ENCODE results near the gene SCGB3A1. TPM values are rescaled to one million over a fixed set of nuclear protein-coding genes. Genes with fewer than 3 reads are reported as not detected.
A peak's percentile ranks its signal among the peaks of the same experiment; 100 is the strongest.

Gene SCGB3A1
- total and polyA plus RNA-seq, 8 donors: 1.1 to 104 (median 2.9) TPM

DNA sequence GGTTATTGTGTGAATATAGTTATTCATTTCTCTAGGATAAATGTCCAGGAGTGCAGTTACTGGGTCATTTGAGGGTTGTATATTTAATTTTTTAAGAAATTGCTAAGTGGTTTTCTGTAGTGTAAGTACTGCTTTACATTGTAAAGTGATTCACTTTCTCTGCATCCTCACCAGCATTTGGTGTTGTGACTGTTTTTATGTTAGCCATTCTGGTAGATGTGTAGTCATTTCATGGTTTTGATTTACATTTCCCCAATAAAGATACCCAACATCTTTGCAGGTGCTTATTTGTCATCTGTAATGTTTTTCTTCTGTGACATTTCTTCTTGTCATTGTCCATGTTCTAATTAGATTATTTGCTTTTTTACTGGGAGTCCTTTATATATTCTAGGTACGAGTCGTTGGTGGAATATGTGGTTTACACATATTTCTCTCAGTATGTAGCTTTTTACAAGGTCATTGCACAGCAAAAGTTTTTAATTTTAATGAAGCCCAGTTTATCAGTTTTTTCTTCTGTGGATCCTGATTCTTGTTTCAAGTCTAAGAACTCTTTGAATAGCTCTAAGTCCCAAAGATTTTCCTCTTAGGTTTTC, 34.0 kb downstream of the SCGB3A1 start:
- H3K4me1 ChIP-seq: no peaks in the 10 kb centered on the region
- intact Hi-C loops (cut with DNase I): no loop called here
- no peak for ATAC-seq
- H3K36me3 ChIP-seq: peaks cover 0 to 30% of the 10 kb centered on the region in 2 donors
- DNase-seq: no peak
- H3K27ac ChIP-seq: no peak overlapping the region
- H3K4me3 ChIP-seq: no peak overlapping the region
- H3K27me3 ChIP-seq: no peaks in the 10 kb centered on the region
- TF ChIP-seq, protein P1, sequence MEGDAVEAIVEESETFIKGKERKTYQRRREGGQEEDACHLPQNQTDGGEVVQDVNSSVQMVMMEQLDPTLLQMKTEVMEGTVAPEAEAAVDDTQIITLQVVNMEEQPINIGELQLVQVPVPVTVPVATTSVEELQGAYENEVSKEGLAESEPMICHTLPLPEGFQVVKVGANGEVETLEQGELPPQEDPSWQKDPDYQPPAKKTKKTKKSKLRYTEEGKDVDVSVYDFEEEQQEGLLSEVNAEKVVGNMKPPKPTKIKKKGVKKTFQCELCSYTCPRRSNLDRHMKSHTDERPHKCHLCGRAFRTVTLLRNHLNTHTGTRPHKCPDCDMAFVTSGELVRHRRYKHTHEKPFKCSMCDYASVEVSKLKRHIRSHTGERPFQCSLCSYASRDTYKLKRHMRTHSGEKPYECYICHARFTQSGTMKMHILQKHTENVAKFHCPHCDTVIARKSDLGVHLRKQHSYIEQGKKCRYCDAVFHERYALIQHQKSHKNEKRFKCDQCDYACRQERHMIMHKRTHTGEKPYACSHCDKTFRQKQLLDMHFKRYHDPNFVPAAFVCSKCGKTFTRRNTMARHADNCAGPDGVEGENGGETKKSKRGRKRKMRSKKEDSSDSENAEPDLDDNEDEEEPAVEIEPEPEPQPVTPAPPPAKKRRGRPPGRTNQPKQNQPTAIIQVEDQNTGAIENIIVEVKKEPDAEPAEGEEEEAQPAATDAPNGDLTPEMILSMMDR (IDR thresholded peaks at IDR 0.05): no peak
- no peaks in the 10 kb centered on the region for H3K9me3 ChIP-seq

DNA sequence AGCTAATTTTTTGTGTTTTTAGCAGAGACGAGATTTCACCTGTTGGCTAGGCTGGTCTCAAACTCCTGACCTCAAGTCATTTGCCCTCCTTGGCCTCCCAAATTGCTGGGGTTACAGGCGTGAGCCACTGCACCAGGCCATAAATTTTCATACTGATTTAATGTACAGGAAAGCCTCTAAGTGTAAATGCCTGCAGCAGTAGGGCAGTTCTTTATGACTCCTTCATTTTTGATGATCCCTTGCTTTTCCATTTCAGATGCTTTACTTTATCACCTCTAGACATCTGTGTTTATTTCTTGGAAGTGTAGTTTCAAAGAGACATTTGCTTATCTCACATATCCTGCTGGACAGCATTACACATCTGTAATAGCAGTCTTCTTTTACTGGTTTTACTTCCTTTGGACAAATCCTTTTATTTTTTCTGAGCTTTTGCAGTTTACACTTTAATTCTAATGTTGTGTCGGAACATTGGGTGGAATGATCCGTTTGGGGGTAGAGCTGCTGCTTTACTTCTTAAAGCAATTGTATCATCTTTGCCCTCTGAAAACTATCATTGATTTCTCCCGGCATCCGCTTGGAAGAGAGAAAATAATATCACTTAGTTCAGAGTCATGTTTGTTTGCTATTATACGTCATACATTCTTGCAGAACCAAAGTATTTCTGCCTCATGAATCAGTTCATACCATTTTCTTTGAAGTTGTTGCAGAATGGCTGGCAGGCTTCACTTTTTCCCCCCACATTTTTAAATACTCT, 36.0 kb downstream of the SCGB3A1 start:
- no peak for ATAC-seq
- H3K36me3 ChIP-seq: peaks cover 0 to 42% of the 10 kb centered on the region in 2 donors
- no peaks in the 10 kb centered on the region for H3K9me3 ChIP-seq
- TF ChIP-seq, protein P1 (IDR thresholded peaks at IDR 0.05): no peak
- no peak overlapping the region for H3K27ac ChIP-seq
- H3K4me3 ChIP-seq: no peak overlapping the region
- H3K4me1 ChIP-seq: no peaks in the 10 kb centered on the region
- no peaks in the 10 kb centered on the region for H3K27me3 ChIP-seq
- intact Hi-C loops (cut with DNase I): no loop called here
- DNase-seq: peak in 2 of 4 donors; percentile 5 to 22

DNA sequence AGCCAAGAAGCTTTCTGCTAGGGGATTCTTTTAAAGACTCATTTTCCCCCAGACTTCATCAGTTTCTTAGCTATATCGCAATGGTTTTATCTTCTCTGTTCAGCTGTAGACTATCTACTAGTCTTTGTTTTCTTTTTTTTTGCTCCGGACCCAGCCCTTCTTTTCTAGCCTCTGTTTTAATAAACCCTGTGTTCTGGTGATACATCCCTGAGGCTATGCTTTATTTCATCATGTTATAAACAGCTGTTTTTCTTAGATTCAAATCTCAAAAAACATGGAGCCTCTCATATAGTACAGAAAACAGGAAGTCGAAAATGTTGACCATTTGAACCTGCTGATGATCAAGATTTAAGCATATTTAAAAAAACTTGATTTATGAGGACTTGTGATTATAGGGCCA, 37.8 kb downstream of the SCGB3A1 start:
- no peaks in the 10 kb centered on the region for H3K4me1 ChIP-seq
- H3K4me3 ChIP-seq: no peak overlapping the region
- no peaks in the 10 kb centered on the region for H3K9me3 ChIP-seq
- H3K27me3 ChIP-seq: no peaks in the 10 kb centered on the region
- TF ChIP-seq, protein P1 (IDR thresholded peaks at IDR 0.05): no peak
- no peak for ATAC-seq
- no peak overlapping the region for H3K27ac ChIP-seq
- peaks cover 0 to 53% of the 10 kb centered on the region in 2 donors for H3K36me3 ChIP-seq
- intact Hi-C loops (cut with DNase I): no loop called here
- DNase-seq: no peak

DNA sequence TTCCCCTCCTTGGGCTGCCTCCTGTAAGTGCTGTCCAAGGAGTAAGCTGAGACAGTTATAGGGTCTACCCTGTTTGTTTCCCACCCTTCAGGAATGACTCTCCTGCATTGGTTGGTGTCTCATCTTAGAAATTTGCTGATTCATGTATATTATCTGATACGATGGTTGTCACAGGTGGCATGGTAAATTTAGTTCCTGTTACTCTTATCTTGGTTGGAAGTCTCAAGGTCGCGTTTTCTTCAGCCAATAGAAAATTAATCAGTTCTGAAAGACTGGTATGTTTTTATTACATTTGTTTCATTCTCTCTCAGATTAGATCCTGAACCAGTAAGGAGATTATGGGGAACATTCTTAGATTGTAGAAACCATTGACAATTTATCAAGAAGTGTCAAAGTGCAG, 42.7 kb downstream of the SCGB3A1 start:
- H3K27me3 ChIP-seq: no peaks in the 10 kb centered on the region
- intact Hi-C loops (cut with DNase I): no loop called here

DNA sequence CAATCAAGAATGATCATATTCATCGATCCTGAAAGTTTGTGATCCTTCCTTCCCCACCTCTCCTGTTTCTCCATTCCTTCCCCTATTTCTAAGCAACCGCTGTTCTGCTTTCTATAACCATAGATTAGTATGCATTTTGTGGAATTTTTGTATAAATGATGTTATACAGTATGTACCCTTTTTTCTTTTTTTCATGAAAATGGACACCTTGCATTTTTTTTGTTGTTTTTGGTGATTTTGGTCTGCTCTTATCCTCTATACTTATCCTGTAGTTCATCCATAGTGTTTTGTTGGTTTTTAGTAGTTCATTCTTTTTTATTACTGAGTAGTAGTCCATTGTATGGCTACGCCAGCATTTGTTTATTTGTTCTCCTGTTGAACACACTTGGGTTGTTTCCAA, 46.1 kb downstream of the SCGB3A1 start:
- no peaks in the 10 kb centered on the region for H3K27me3 ChIP-seq
- intact Hi-C loops (cut with DNase I): no loop called here
- TF ChIP-seq, protein P1 (IDR thresholded peaks at IDR 0.05): no peak
- H3K9me3 ChIP-seq: no peaks in the 10 kb centered on the region
- ATAC-seq (no peak), DNase-seq (no peak)
- peaks cover 0 to 20% of the 10 kb centered on the region in 2 donors for H3K36me3 ChIP-seq
- no peak overlapping the region for H3K4me3 ChIP-seq
- H3K4me1 ChIP-seq: no peaks in the 10 kb centered on the region
- H3K27ac ChIP-seq: no peak overlapping the region

More for the DNA sequence above, 42.7 kb downstream of the SCGB3A1 start:
- Histone ChIP-seq H3K4me3 (no peak overlapping the region), H3K4me1 (no peaks in the 10 kb centered on the region), H3K36me3 (peaks cover 0 to 37% of the 10 kb centered on the region in 2 donors), H3K27ac (no peak overlapping the region), H3K9me3 (no peaks in the 10 kb centered on the region)
- DNase-seq (no peak), ATAC-seq (no peak)
- TF ChIP-seq, protein P1 (IDR thresholded peaks at IDR 0.05): no peak
